HG03064 (cell line): ENCODE results near the gene KATNIP.

ENCODE experiments used
- ATAC-seq: cut with Tn5 transposase; IDR thresholded peaks from one replicate; pipeline ENCODE4 v1.9.1; 2021; ENCODE audit warnings: low read depth; ENCODE audit not compliant: unreplicated experiment

KATNIP gene

DNA sequence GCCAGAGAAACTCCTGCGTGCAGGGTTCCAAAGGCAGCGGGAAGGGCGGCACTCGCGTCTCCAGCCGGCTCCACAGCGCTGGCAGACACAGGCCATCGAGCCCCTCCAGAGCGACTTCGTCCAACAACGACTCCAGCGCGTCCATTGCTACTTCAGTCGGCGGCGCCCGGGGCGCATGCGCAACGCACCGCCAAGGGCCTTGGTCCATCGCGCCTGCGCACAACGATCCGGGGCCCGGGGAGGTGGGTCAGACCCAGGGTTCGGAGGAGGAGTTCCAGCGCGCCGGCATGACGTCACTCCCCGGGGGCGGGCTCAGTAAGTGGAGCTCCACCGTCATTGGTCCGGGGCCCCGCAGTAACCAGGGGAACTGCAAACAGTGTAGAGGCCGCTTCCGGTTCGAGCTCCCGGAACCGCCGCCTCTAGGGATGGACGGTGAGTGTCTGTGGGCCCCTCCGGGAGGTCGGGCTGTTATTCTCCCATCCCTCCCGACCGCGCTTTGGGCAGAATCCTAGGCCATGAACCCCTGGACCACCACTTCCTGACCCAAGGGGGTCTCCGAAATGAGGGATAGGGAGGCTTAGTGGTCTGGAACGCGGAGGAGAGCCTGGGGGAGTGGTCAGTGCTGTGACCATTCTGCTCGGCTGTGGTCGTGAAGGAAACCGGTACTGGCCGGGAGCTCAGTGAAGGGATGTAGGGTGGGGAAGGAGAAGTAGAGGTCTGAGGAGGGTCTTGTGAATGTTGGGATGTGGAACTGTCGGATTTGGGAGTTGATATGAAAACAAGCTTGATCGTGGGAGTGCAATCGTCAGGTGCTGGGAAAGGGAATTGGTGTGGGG is at the start of gene KATNIP, which contains the start of gene GTF3C1:
TSS of gene KATNIP (plus strand) at position 399 of the 836 bp plus-strand sequence. CDS start at position 426, 27 bp downstream.
TSS of gene GTF3C1 (minus strand) at position 168 of the 836 bp plus-strand sequence. CDS start at position 145, 23 bp downstream.
- ATAC-seq, result peak; percentile 92

DNA sequence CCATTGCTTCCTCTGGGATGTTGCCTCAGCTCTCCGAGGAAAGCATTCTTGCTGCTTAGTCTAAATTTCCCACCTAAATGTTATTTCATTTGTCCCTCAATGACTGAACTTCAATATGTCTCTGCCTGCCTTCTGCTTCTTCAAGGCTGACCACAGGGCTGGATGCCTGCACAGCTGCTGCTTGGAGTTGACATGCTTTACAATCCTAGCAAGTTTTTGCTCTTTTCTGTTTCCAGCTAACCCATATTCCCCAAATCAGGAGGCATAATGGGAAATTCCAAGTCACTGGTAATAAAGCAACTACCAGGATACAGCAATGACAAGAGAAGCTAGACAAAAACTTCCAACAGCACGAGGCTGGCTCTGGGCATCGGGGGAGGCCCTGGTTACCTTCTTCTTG is 49.1 kb upstream of the KATNIP start:
- no peak for ATAC-seq

- ATAC-seq, result no peak
Measured at GRCh38 chr16:27503662-27504061, 46.3 kb upstream of the KATNIP start.

- ATAC-seq, result no peak
Measured at GRCh38 chr16:27505297-27506236, 44.4 kb upstream of the KATNIP start.

GRCh38 chr16:27506771-27507170 is 43.2 kb upstream of the KATNIP start:
- ATAC-seq, result no peak

GRCh38 chr16:27508476-27508875 is 41.5 kb upstream of the KATNIP start:
- no peak for ATAC-seq

DNA sequence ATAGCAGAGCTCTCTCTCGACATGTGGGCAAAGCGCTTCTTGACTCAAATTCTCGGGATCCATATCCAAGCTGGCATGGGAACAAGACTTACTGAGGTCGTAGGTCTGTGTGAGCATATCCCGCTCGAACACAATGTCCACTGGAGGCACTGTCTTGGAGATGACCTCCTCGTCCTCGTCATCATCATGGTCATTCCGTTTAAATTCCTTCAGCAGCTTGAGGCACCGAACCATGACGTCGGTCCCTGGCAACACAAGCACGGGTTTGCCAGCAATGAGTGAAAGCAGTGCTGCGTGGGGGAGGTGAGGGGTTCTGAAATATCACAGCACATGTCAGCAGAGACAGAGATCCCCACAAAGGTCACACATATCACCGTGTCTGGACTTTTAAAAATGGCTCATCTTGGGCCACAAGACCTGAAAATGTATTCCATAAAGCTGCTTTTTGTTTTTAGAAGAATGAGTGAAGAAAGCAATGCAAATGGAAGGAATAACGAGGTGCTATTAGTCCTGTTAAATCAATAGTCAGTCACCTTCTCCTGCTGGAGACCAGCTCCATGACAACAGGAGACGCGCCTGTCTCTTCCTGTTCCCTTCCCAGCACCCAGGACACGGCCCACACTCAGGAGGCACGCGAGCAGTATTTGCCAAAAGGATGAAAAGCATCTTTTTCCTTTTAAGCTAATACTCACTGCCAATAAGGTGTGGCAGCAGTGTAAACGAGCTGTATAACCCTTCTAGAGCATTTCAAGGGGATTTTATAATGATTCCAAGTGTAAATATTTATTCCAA is 38.1 kb upstream of the KATNIP start:
- no peak for ATAC-seq

DNA sequence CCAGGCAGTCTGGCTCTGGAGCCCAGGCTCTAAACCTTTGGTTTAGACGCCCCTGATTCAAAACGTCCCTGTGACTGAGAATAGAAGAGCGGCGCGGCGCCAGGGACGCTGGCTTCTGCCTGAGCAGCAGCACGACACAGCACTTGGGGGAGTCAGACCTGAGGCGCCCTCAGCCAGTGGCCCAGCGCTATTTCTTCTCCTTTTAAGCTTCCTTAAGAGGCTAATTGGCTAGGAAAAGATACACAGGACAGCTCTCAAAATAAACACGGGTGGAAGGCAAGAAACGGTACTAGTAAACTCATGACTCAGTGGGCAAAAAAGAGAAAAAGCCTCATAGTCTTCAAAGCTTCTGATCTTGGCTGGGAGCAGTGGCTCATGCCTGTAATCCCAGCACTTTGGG is 35.1 kb upstream of the KATNIP start:
- ATAC-seq, result no peak

GRCh38 chr16:27515874-27516353 is 34.0 kb upstream of the KATNIP start:
- no peak for ATAC-seq

DNA sequence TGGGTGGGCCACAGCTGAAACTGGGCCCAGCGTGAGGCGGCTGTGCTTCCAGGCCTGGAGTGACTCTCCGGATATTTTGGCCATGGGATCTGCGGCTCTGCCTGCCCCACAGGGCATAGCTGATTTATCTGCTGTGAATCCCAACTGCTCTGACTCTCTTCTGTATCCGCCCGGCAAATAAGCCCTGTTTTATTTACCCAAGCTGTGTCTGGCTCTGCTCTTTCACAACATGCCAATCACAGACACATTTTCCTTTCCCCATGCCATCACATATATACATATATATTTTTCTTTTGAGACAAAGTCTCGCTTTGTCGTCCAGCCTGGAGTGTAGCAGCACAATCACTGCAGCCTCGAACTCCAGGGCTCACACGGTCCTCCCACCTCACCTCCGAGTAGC is 33.6 kb upstream of the KATNIP start:
- no peak for ATAC-seq

- no peak for ATAC-seq
Measured at GRCh38 chr16:27517664-27518063, 32.3 kb upstream of the KATNIP start.

DNA sequence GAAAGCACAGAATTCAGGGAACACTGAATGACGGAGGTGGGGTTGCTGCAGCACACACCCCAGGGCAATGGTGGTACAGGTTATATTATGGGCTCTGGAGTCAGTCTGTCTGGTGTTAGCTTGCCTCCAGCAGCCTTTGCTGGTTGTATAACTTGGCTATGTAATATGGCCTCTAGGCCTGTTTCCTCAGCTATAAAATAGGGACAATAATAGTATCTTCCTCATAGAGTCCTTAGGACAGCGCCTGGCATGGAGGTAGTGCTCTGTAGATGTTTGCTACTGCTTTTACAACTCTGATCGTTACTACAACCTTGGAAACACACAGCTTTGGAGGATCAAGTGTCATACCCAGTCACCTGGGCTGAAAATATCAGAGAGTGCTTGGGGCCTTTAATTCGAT is 31.7 kb upstream of the KATNIP start:
- no peak for ATAC-seq

GRCh38 chr16:27520982-27521673 is 28.8 kb upstream of the KATNIP start:
- no peak for ATAC-seq

DNA sequence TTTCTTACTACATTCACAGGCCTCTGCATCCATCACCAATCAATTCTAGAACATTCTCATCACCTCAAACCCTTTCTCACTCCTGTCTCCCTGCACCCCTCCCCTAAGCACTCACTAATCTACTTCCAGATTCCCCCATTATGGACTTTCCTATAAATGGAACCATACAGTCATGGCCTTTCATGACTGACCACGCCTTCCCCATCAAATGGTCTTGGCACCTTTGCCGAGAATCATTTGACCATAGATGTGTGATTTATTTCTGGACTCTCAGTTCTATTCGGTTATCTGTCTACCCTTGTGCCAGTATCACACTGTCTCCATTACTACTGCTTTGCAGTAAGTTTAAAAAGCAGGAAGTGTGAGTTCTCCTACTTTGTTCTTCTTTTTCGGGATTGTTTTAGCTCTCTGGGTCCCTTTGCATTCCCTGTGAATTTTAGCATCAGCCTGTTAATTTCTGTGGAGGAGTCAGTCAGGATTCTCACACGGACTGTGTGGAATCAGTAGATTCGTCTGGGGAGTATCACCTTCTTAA is 27.7 kb upstream of the KATNIP start:
- no peak for ATAC-seq

GRCh38 chr16:27526180-27526579 is 23.8 kb upstream of the KATNIP start:
- ATAC-seq, result no peak

GRCh38 chr16:27528294-27528693 is 21.6 kb upstream of the KATNIP start:
- no peak for ATAC-seq

- no peak for ATAC-seq
Measured at GRCh38 chr16:27529962-27530361, 20.0 kb upstream of the KATNIP start.

- ATAC-seq, result no peak
Measured at GRCh38 chr16:27531186-27531585, 18.8 kb upstream of the KATNIP start.
